GM23248 (cell line): ENCODE measurements around the gene GOLPH3.

Source experiments
- EZH2 ChIP-seq: fragments of 200-600 bp; sonication (generic); IDR thresholded peaks from 2 replicates; pipeline ENCODE4 v1.6.1; 2018; ENCODE audit warnings: antibody characterized with exemption, mild to moderate bottlenecking; ENCODE audit not compliant: insufficient read depth, poor library complexity, severe bottlenecking
- EZH2phosphoT487 ChIP-seq: fragments of 200-600 bp; sonication (generic); IDR thresholded peaks from 2 replicates; pipeline ENCODE4 v1.6.1; 2018; ENCODE audit warnings: antibody characterized with exemption, moderate library complexity, mild to moderate bottlenecking, low read depth; ENCODE audit not compliant: insufficient read depth

- TF ChIP-seq EZH2phosphoT487: no peak
- no peak for TF ChIP-seq EZH2
Observed at GRCh38 chr5:32143617-32144377, 30.3 kb downstream of the GOLPH3 start.
